ENCODE data around the gene ISCA2.

Gene ISCA2

DNA sequence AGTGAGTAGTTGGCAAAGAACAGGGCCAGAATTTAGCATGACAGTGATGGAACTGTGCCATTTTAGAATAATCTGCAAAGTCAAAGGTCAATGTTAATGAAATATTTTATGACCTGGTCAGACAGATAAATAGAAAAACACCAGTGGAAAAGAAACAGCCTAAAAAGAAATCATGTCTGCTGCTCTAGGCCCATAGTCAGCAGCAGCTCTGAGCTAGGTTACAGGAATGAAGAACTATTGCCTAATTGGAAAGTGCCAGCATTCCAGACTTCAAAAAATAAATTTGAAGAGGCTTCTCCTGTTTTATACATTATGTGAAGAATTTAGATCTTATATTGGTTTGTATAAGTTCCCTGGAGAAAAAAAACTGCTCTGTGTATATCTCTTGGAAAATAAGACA, 10.2 kb upstream of the ISCA2 start:
- DNase-seq (ENCODE audit: low spot score), result no peak

DNA sequence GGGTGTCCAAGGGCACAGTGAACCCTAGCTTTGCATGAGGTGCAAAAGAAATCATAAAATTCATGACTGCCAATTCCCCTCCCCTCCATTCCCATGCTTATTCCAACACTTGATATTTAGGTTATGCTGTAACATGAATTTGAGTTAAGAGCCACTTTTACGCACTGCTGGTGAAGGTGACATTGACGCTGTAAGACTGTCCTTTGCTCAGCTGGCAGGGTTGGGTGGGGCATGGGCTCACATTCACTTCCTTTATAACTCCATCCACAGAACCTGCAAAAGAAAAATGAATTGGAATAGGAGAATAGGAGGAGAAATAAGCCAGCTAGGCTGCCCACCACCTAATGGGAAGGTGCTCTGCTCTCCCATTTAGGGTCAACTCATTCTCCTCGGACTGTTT, 7.4 kb upstream of the ISCA2 start:
- no peak for DNase-seq (ENCODE audit: low spot score)

DNA sequence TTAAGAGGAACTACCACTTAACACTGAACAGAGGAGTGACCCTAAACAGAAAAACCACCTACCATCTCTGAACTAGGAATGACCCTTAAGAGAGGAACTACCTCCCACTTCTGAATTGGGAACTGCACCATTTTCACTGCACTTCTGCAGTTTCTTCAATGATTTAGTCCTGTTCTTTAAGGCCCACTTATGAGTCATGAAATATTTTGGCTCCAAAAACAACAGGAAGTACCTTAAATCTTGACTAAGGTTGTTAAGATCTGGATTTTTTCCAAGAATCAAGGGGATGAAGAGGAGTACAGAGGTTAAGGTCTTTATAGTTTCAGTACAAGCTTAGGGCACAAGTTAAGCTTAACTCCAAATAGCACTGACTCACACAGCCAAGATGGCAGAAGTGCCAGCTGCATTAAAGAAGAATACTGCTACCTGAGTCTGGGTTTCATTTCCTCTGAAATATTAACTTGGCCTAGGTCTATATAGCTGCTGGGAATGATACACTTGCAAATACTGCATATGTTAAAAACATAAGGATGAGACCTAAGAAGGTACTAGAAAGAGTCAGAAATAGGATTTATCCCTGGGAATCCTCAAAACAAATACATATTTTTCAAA, 4.7 kb upstream of the ISCA2 start:
- no peak for DNase-seq (ENCODE audit: low spot score)

DNA sequence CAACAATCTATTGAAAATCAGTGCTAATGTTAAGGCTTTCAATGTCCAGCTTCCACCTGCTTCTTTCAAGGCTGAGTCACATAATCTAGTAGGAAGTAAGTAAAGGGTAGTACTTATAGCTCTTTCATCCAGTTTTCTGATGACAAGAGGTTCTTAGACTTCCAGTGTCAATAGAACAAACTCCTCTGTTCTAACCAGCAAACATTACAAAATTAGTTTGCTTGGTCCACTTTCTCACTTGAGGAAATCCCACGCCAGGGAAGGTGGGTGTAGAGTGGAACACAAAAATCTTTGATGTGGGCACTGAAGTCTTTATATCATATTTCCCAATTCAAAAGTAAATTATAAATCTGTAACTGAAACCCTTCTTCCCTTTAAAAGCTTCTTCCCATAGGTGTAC, 3.1 kb upstream of the ISCA2 start:
- no peak for DNase-seq (ENCODE audit: low spot score)

GRCh38 chr14:74491956-74492775, 1.4 kb upstream of the ISCA2 start:
- DNase-seq (ENCODE audit: low spot score), result peak; percentile 29

GRCh38 chr14:74492776-74493342, 706 bp upstream of the ISCA2 start, which contains the start of gene NPC2:
Gene NPC2, minus strand, starts transcription at chr14:74493305. Its CDS starts 31 bp downstream, at chr14:74493274.
- DNase-seq (ENCODE audit: low spot score), result peak; percentile 16

DNA sequence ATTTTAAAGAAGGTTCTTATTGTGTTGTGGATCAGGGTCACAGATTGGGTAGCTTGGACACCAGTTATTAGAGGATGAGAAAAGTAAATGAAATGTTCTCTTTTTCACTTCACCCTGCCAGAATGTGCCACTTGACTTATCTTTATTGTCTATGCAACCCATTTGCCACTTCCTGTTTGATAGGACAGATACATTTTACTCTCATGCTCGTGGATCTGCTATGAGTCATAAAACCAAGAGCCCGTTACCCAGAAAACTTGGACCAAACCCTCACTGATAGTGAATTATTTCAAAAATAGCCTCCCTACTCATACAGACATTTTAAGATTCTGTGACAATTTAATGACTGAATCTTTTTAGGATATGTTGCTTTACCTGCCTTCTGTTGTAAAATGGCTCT, 1.8 kb downstream of the ISCA2 start:
- peak; percentile 55 for DNase-seq (ENCODE audit: low spot score)

GRCh38 chr14:74500417-74501134, 7.0 kb downstream of the ISCA2 start:
- no peak for DNase-seq (ENCODE audit: low spot score)

- DNase-seq (ENCODE audit: low spot score), result no peak
Observed at GRCh38 chr14:74501135-74501614, 7.6 kb downstream of the ISCA2 start.

- no peak for DNase-seq (ENCODE audit: low spot score)
Observed at GRCh38 chr14:74501691-74502090, 8.1 kb downstream of the ISCA2 start.

DNA sequence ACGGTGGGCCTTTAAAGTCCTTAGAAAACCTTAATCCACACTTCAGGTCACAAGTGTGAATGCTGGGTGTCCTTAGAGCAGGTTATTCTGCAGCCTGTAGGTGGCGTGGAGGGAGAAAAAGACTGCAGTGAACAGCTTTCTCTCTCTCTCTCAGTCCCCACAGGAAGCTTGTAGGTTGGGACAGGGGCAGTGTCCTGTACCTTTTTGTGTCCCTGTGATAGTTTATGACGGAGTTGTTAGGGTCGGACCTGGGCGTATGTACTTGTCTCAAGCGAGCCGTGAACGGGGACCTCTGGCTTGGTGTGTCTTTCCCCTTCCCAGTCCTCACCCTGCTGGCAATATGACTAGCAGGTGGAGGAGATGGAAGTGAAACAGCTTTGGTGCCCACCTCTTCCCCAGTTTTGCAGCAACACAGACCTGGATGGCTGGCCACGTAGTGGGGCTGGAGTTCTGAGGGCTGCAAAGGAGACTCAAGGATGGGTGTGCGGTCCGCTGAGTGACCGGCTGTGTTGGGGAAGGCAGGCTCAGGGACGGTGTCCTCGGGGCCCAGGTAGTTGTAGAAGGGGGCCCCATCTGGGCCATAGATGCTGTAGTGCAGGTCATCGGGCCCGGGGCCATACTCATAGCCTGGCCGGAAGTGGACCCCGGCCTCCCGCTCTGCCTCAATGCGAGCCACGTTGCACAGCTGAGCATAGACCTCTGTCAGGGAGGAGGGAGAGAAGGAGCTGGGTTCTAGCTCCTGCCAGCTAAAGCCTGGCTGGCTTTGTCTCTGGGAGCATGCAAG, 8.9 kb downstream of the ISCA2 start:
- DNase-seq (ENCODE audit: low spot score), result peak; percentile 60

DNA sequence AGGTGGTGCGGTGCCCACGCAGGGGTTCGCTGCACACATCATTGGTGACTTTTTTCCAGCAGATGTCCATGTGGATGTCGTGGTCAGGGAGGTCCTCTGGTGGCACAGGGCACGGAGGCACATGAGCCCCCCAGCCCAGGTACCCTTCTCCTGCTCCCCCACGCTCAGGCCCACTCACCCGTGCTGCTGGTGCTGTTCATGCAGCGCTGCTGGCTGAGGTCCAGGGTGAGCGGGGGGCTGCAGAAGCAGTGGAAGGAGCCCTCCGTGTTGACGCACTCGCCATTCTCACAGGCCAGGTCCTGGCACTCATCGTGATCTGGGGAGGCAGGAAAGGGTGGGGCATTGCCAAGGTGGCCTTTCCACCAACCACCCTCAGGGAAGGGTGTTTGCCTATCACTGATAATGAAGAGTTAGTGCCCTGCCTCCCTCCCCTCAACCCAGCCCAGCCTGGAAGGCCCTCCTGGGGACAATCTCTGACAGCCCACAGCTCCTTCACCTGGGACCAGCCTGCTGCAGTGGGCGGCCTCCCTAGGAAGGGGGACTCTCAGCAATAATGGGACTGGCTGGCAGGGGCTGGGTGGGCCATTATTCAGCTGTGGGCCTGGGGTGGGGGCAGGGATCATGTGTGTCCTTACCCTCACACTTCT, 9.8 kb downstream of the ISCA2 start:
- peak; percentile 48 for DNase-seq (ENCODE audit: low spot score)

GRCh38 chr14:74503938-74504335, 10.4 kb downstream of the ISCA2 start:
- DNase-seq (ENCODE audit: low spot score), result no peak

DNA sequence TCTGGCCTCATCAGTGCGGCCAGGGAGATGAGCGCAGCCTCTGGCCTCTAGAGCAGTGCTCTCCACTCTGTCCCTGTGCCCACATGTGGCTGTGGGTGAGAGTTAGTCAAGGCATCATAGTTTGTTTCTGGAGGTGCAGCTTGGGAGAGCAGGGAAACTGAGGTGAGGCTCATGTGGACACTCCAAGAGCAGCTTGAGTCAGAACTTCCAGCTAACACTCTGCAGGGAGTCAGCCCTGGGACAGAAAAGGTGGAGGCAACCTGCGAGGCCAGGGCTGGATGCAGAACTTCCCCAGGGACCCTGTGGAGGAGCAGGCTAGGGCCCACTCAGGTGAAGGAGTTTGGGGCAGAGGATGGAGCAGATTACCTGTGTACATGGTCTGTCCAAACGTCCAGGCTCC, 10.8 kb downstream of the ISCA2 start:
- DNase-seq (ENCODE audit: low spot score), result no peak

DNA sequence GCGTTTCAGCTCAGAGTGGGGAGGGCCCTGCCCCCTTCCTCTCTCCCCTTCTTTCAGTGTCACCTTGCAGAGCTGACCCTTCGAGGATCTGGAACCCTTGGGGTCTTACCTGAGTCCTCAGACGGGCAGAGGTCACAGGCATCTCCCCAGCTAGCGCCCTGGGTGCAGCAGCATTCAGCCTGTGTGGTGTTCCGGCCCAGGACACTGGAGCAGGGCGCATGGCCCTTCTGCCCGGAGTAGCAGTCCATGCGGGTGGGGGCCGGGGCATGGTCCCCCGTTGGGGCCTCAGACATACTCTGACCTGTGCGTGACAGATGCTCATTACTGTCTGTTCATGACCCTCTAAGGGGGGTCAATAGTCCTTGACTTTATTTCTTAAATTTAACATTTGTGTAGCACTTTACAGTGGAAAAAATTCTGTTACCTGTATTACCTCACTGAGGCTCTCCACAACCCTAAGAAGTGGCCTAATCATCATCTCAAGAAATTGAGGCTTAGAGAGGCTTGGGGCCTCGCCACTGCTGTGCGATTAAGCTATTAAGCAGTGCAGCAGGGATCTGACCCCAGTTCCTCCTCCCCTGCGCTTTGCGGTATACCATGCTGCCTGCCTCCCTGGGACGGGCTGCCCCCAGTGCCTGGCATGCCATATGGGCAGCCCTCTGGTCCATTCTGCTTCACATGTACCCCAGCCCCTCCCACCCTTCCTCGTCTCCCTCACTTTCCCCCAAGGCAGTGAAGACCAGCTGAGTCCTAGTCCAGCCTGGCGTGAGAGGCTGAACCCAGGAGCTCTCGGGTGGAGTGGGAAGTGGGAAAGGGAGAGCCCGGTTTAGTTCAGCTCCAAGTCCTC, 11.5 kb downstream of the ISCA2 start:
- DNase-seq (ENCODE audit: low spot score), result no peak

GRCh38 chr14:74505831-74506230, 12.3 kb downstream of the ISCA2 start:
- DNase-seq (ENCODE audit: low spot score), result no peak

- DNase-seq (ENCODE audit: low spot score), result no peak
Observed at GRCh38 chr14:74506411-74506851, 12.9 kb downstream of the ISCA2 start.

DNA sequence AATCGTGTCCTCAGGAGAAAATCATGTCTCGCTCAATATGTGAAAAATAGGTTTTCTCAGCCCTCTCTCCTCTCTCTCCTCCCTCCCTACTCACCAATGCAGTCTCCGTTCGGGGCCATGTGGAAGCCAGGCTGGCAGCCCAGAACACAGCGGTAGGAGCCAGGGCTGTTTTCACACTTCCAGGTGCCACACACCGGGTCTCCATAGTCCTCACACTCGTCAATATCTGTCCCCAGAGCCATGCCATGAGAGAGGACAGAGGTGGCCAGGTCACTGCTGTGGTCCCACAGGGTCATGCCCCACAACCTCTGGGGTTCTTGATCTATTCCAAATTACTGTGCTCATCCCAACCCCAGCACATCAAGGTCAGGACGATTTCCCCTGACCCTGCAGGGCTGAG, 13.5 kb downstream of the ISCA2 start:
- no peak for DNase-seq (ENCODE audit: low spot score)

- DNase-seq (ENCODE audit: low spot score), result no peak
Observed at GRCh38 chr14:74507840-74508239, 14.3 kb downstream of the ISCA2 start.

DNA sequence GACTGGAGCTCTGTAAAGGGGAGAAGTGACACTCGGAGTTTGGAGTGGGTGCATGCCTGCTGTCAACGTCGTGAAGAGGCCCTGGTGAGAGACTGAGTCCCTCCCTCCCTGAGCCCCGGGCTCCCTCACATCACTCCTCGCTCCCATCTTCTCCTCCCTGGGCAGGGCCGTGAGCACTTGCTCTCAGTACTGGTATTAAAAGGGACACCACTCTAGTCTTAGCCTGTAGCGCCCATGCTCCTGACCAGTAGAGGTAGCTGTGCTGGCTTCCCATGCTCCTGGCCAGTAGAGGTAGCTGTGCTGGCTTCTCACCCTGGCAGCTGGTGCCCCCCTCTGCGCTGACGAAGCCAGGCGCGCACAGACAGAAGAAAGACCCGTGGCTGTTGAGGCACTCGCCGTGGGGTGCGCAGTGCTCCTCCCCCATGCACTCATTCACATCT, 14.7 kb downstream of the ISCA2 start:
- DNase-seq (ENCODE audit: low spot score), result no peak

All from hematopoietic multipotent progenitor cell treated with erythropoietin and hydrocortisone succinate and interleukin-3 and kit ligand, for 15 days (in vitro differentiated cells).